Type B pancreatic cell (in vitro differentiated cells): Measurements from ENCODE around the gene SELENOK. TPM values are rescaled to one million over a fixed set of nuclear protein-coding genes. Genes with fewer than 3 reads are reported as not detected.
A peak's percentile ranks its signal among the peaks of the same experiment; 100 is the strongest.

ENCODE experiments used
- DNase-seq: peaks from one replicate; pipeline ENCODE4 v3.0.0; 2021; ENCODE audit warnings: mixed read lengths; ENCODE audit not compliant: unreplicated experiment; ENCODE audit errors: extremely low spot score
- H3K27ac Mint-ChIP-seq: 2 replicates; pipeline ENCODE4 v1.8.0; 2021; ENCODE audit warnings: mild to moderate bottlenecking, mixed read lengths
- H3K27me3 Mint-ChIP-seq: 2 replicates; pipeline ENCODE4 v1.8.0; 2021; ENCODE audit warnings: mixed read lengths
- H3K36me3 Mint-ChIP-seq: 2 replicates; pipeline ENCODE4 v1.8.0; 2021; ENCODE audit warnings: mixed read lengths
- H3K4me1 Mint-ChIP-seq: one replicate; pipeline ENCODE4 v1.8.0; 2021; ENCODE audit warnings: mixed read lengths; ENCODE audit not compliant: unreplicated experiment
- H3K4me3 Mint-ChIP-seq: 2 replicates; pipeline ENCODE4 v1.8.0; 2021; ENCODE audit warnings: mild to moderate bottlenecking, mixed read lengths
- H3K9me3 Mint-ChIP-seq: 2 replicates; pipeline ENCODE4 v1.8.0; 2021; ENCODE audit warnings: mixed read lengths
- CTCF ChIP-seq: fragments of 200-600 bp; sonication (generic); conservative IDR thresholded peaks from 2 replicates; pipeline ENCODE4 v1.5.0; 2021; ENCODE audit warnings: antibody characterized with exemption, mild to moderate bottlenecking
- total RNA-seq: library from RNA; stranded (reverse); gene quantifications from 2 replicates; pipeline ENCODE4 v1.2.1, GENCODE V29; 2021; ENCODE audit warnings: low replicate concordance

Gene SELENOK
- total RNA-seq, 1 donor from 2014 or later = 46.8 TPM

GRCh38 chr3:53913401-53913800 lies 21.7 kb upstream of the SELENOK start:
- H3K4me1 Mint-ChIP-seq = no peaks in the 10 kb centered on the region
- TF ChIP-seq CTCF = no peak

GRCh38 chr3:53902711-53903110 lies 11.1 kb upstream of the SELENOK start:
- Mint-ChIP-seq H3K9me3 (no peaks in the 10 kb centered on the region), H3K36me3 (no peaks in the 10 kb centered on the region), H3K27ac (no peak overlapping the region), H3K4me3 (no peak overlapping the region), H3K4me1 (no peaks in the 10 kb centered on the region), H3K27me3 (peaks cover 10% of the 10 kb centered on the region)
- TF ChIP-seq CTCF = no peak
- no peak for DNase-seq

More at GRCh38 chr3:53913401-53913800, 21.7 kb upstream of the SELENOK start:
- no peaks in the 10 kb centered on the region for H3K9me3 Mint-ChIP-seq
- peaks cover 39% of the 10 kb centered on the region for H3K27me3 Mint-ChIP-seq
- DNase-seq = no peak
- no peaks in the 10 kb centered on the region for H3K36me3 Mint-ChIP-seq
- H3K4me3 Mint-ChIP-seq = no peak overlapping the region
- no peak overlapping the region for H3K27ac Mint-ChIP-seq

GRCh38 chr3:53902067-53902466 lies 10.4 kb upstream of the SELENOK start:
- DNase-seq = no peak
- no peaks in the 10 kb centered on the region for H3K4me1 Mint-ChIP-seq
- no peaks in the 10 kb centered on the region for H3K9me3 Mint-ChIP-seq
- H3K36me3 Mint-ChIP-seq = no peaks in the 10 kb centered on the region
- no peak overlapping the region for H3K4me3 Mint-ChIP-seq
- no peak overlapping the region for H3K27ac Mint-ChIP-seq
- peaks cover 15% of the 10 kb centered on the region for H3K27me3 Mint-ChIP-seq
- TF ChIP-seq CTCF = no peak

GRCh38 chr3:53900666-53901331 lies 9.1 kb upstream of the SELENOK start:
- no peaks in the 10 kb centered on the region for H3K36me3 Mint-ChIP-seq
- H3K4me3 Mint-ChIP-seq = no peak overlapping the region
- no peaks in the 10 kb centered on the region for H3K9me3 Mint-ChIP-seq
- no peak for TF ChIP-seq CTCF
- H3K27me3 Mint-ChIP-seq = peaks cover 16% of the 10 kb centered on the region
- no peak for DNase-seq
- H3K4me1 Mint-ChIP-seq = no peaks in the 10 kb centered on the region
- H3K27ac Mint-ChIP-seq = no peak overlapping the region

- no peak for TF ChIP-seq CTCF
These were observed 8.1 kb upstream of the SELENOK start for GRCh38 chr3:53899750-53900149.

GRCh38 chr3:53892286-53892637 lies 603 bp upstream of the SELENOK start:
- no peak for DNase-seq
- no peak for TF ChIP-seq CTCF
- Mint-ChIP-seq H3K36me3 (peaks cover 13% of the 10 kb centered on the region), H3K4me3 (peak overlapping the region; percentile 98), H3K27me3 (peaks cover 27% of the 10 kb centered on the region), H3K9me3 (peaks cover 6% of the 10 kb centered on the region), H3K27ac (peak overlapping the region; percentile 99), H3K4me1 (peaks cover 34% of the 10 kb centered on the region)

More at GRCh38 chr3:53899750-53900149, 8.1 kb upstream of the SELENOK start:
- Mint-ChIP-seq H3K9me3 (no peaks in the 10 kb centered on the region), H3K27ac (no peak overlapping the region), H3K27me3 (peaks cover 23% of the 10 kb centered on the region), H3K4me3 (no peak overlapping the region), H3K36me3 (no peaks in the 10 kb centered on the region), H3K4me1 (no peaks in the 10 kb centered on the region)
- DNase-seq = no peak
